ENCODE measurements around the gene PPP1R3D.
A peak's percentile ranks its signal among the peaks of the same experiment; 100 is the strongest.

PPP1R3D gene

DNA sequence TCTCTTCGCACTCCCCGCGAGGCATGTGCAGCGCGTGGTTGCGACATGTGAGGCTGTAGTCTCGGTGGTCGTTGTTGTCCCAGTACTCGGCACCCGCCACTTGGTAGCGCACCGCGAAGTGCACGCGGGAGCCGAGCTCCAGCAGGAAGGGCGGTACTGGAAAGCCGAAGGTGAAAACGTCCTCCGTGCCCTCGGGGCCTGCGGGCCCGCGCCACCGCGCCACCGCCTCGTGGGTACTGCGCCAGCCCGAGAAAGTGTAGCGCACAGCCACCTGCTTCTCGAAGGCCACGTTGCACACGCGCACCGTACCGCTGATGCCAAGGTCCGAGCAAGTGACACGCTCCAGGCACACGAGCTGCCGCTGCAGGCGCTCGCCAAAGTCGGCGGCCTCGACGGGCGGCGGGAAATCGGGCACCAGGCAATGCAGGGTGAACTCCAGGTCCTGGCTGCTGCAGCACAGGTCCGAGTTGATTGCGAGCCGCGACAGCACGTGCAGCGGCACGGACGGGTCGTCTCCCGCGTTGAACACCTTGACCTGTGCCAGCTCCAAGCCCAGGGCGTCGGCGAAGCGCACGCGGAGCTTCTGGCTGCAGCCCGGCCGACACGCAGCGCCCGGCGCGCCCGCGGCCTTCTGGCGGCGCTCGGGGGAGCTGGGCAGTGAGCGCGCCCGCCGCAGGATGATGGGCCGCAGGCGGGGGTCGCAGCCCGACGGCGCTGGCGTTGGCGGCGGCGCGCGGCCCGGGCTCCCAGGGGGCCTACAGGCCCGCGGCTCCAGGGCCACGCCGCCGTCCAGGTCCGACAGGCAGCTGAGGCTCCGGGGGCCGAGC lies 840 bp downstream of the PPP1R3D start:
- DNase-seq, result no peak
- Histone ChIP-seq H3F3A (ENCODE audit: insufficient read depth, low read length) (peaks cover 9% of the 10 kb centered on the region; the same call in 1 of the 2 replicates), H3K4me1 (ENCODE audit: low read length) (0 out of 2 replicates have a peak, but pooled peaks cover 8% of the 10 kb centered on the region), H3K27ac (ENCODE audit: low read length) (no peak overlapping the region; the same call in 1 of the 2 replicates), H2AFZ (ENCODE audit: low read length) (peak overlapping the region; percentile 96), H3K27me3 (replicated peaks; ENCODE audit: insufficient read depth, low read length) (no peaks in the 10 kb centered on the region), H3K9me3 (replicated peaks; ENCODE audit: insufficient read depth, low read length) (no peaks in the 10 kb centered on the region), H3K79me2 (ENCODE audit: low read length) (peaks cover 19% of the 10 kb centered on the region; the same call in 1 of the 2 replicates), H3K36me3 (replicated peaks; ENCODE audit: insufficient read depth, low read length) (peaks cover 5% of the 10 kb centered on the region), H3K9me2 (replicated peaks; ENCODE audit: insufficient read depth, low read length) (no peaks in the 10 kb centered on the region), H3K9ac (ENCODE audit: low read length) (peak overlapping the region; percentile 60; the same call in 1 of the 2 replicates), H4K20me1 (ENCODE audit: insufficient read depth, low read length) (no peaks in the 10 kb centered on the region), H3K4me2 (ENCODE audit: low read depth, low read length) (peak overlapping the region; percentile 71; the same call in 1 of the 2 replicates), H3K4me3 (ENCODE audit: low read length) (peak overlapping the region; percentile 81)
- TF ChIP-seq EZH2phosphoT487 (IDR thresholded peaks at IDR 0.05; ENCODE audit: low read length) (no peak), CTCF (IDR thresholded peaks at IDR 0.05; ENCODE audit: low read length) (no peak), EZH2 (optimal IDR thresholded peaks at IDR 0.05; ENCODE audit: low read depth, low read length) (no peak)

- Histone ChIP-seq H4K20me1 (ENCODE audit: insufficient read depth, low read length) (no peaks in the 10 kb centered on the region), H3K27me3 (replicated peaks; ENCODE audit: insufficient read depth, low read length) (no peaks in the 10 kb centered on the region), H3K27ac (ENCODE audit: low read length) (no peak overlapping the region), H3K9me2 (replicated peaks; ENCODE audit: insufficient read depth, low read length) (no peaks in the 10 kb centered on the region), H3K9ac (ENCODE audit: low read length) (no peak overlapping the region), H3K36me3 (replicated peaks; ENCODE audit: insufficient read depth, low read length) (peaks cover 2% of the 10 kb centered on the region), H3K9me3 (replicated peaks; ENCODE audit: insufficient read depth, low read length) (no peaks in the 10 kb centered on the region), H3K4me3 (ENCODE audit: low read length) (no peak overlapping the region), H3K4me1 (ENCODE audit: low read length) (0 out of 2 replicates have a peak, but pooled peaks cover 8% of the 10 kb centered on the region), H3K4me2 (ENCODE audit: low read depth, low read length) (no peak overlapping the region), H2AFZ (ENCODE audit: low read length) (no peak overlapping the region), H3K79me2 (ENCODE audit: low read length) (peaks cover 19% of the 10 kb centered on the region; the same call in 1 of the 2 replicates), H3F3A (ENCODE audit: insufficient read depth, low read length) (peaks cover 9% of the 10 kb centered on the region; the same call in 1 of the 2 replicates)
- TF ChIP-seq EZH2phosphoT487 (IDR thresholded peaks at IDR 0.05; ENCODE audit: low read length), result no peak
- TF ChIP-seq EZH2 (optimal IDR thresholded peaks at IDR 0.05; ENCODE audit: low read depth, low read length), result no peak
- DNase-seq, result no peak
These were observed 1.4 kb downstream of the PPP1R3D start for GRCh38 chr20:59938696-59939051.

DNA sequence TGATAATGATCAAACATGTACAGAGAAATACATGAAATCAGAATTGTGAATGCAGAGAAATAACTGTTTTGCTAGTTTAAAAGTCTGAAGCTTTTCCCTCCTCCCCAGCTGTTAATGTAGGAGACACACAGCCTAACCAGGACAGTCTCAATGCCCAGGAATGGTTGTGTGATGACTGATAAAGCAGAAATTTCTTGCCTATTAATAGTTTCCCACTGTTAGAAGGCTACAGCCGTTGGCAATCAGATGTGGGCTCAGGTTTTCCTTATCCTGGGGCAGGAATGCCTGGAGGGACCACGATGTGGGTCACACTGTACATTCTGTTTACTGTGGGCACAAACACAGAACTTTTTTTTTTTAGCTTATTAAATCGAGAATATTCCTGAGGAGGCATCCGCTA lies 1.9 kb downstream of the PPP1R3D start:
- no peak for TF ChIP-seq EZH2phosphoT487 (IDR thresholded peaks at IDR 0.05; ENCODE audit: low read length)
- TF ChIP-seq CTCF (IDR thresholded peaks at IDR 0.05; ENCODE audit: low read length), result no peak
- TF ChIP-seq EZH2 (optimal IDR thresholded peaks at IDR 0.05; ENCODE audit: low read depth, low read length), result no peak
- no peaks in the 10 kb centered on the region for H4K20me1 ChIP-seq (ENCODE audit: insufficient read depth, low read length)
- no peak for DNase-seq
- no peak overlapping the region for H2AFZ ChIP-seq (ENCODE audit: low read length)
- H3K9ac ChIP-seq (ENCODE audit: low read length), result no peak overlapping the region
- no peaks in the 10 kb centered on the region for H3K9me3 ChIP-seq (replicated peaks; ENCODE audit: insufficient read depth, low read length)
- H3K9me2 ChIP-seq (replicated peaks; ENCODE audit: insufficient read depth, low read length), result no peaks in the 10 kb centered on the region
- no peaks in the 10 kb centered on the region for H3K36me3 ChIP-seq (replicated peaks; ENCODE audit: insufficient read depth, low read length)
- H3K4me2 ChIP-seq (ENCODE audit: low read depth, low read length), result no peak overlapping the region
- H3K79me2 ChIP-seq (ENCODE audit: low read length), result peaks cover 19% of the 10 kb centered on the region; the same call in 1 of the 2 replicates
- no peaks in the 10 kb centered on the region for H3K27me3 ChIP-seq (replicated peaks; ENCODE audit: insufficient read depth, low read length)
- no peak overlapping the region for H3K4me3 ChIP-seq (ENCODE audit: low read length)
- H3K27ac ChIP-seq (ENCODE audit: low read length), result no peak overlapping the region
- H3K4me1 ChIP-seq (ENCODE audit: low read length), result 0 out of 2 replicates have a peak, but pooled peaks cover 8% of the 10 kb centered on the region
- peaks cover 9% of the 10 kb centered on the region; the same call in 1 of the 2 replicates for H3F3A ChIP-seq (ENCODE audit: insufficient read depth, low read length)

Data from MM.1S (cell line).